Adrenal gland (tissue), 5 donors: ENCODE data around the gene CSHL1.
A peak's percentile ranks its signal among the peaks of the same experiment; 100 is the strongest.

Source experiments
- CTCF ChIP-seq, 6 experiments: fragments of 450-650 bp in 4 of 6; fragments of 200-600 bp in 2 of 6; sonication (generic) in 1 of 6; IDR thresholded peaks; 1 replicate in 5 of 6; 2 replicates in 1 of 6; pipeline versions ENCODE4 v1.5.1 to v1.8.0; 2016 to 2021; ENCODE audit warnings: antibody characterized with exemption in 6 of 6, mild to moderate bottlenecking in 2 of 6, moderate library complexity in 1 of 6
- POLR2A ChIP-seq, 2 donors: fragments of 450-650 bp; IDR thresholded peaks; one replicate each; pipeline ENCODE4 v1.6.1; 2017; ENCODE audit warnings: antibody characterized with exemption in 2 of 2, mild to moderate bottlenecking in 2 of 2, moderate library complexity in 1 of 2
- donor health status: DM: no; HTN: no; CAD: no.

- peak; percentile 45 to 90 (median 67) for TF ChIP-seq CTCF (IDR thresholded peaks at IDR 0.05)
- TF ChIP-seq POLR2A (IDR thresholded peaks at IDR 0.05): no peak
These were observed 621 bp upstream of the CSHL1 start for GRCh38 chr17:63911657-63912100.
